ENCODE data around the gene DAB1. TPM values are rescaled to one million over a fixed set of nuclear protein-coding genes. Genes with fewer than 3 reads are reported as not detected.

DAB1 gene
- total RNA-seq, 2 donors from 2014 or later = 0.72 TPM; not detected in 1

DNA sequence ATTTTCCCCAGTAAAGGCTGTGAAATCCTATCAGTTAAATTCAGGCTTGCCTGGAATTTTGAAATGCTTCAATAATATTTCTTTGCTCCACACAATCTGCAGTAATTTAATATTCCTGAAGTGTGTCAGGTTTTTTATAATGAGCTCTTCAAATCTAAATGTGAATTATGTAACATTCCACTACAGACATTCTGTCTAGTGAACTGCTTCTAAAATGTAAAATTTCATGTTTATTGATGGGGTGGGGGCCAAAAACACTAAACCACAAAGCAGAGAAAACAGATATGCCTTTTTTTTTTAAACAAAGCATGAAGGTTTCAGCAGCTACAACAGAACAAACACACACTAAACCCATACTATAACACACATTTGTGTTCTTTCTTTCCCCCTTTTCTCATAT, 129.7 kb downstream of the DAB1 start:
- no peaks in the 10 kb centered on the region for H3K27me3 Mint-ChIP-seq (ENCODE audit: low read depth)
- H3K27ac Mint-ChIP-seq = no peak overlapping the region
- DNase-seq = no peak
- H3K4me1 Mint-ChIP-seq (ENCODE audit: low read depth) = no peaks in the 10 kb centered on the region
- ATAC-seq (replicated peaks in 1 of 2) = no peak
- H3K4me3 Mint-ChIP-seq = no peak overlapping the region
- H3K9me3 Mint-ChIP-seq = peaks cover 0 to 1% of the 10 kb centered on the region in 2 donors
- no peaks in the 10 kb centered on the region for H3K36me3 Mint-ChIP-seq (ENCODE audit: insufficient read depth in 2 of 2)

DNA sequence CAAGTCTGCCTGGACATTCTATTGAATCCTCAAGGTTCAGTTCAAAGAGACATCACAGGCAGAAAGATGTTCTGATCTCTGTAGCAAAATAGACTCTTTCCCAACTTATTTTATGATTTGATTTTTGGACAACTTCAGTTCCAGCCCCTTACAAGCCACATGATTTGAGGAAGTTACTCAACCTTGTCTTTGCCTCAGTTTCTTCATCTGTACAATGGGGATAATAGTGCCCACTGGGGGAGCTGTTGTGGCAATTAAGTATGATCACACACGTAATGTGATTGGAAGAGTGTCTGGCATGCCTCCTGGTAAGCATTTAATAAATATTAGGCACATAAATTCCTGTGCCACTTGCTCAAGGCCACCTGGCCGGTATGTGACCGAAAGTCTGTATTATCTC, 130.6 kb downstream of the DAB1 start:
- Mint-ChIP-seq H3K4me1 (ENCODE audit: low read depth) (no peaks in the 10 kb centered on the region), H3K27me3 (ENCODE audit: low read depth) (peaks cover 6% of the 10 kb centered on the region), H3K27ac (no peak overlapping the region), H3K36me3 (ENCODE audit: insufficient read depth in 2 of 2) (peaks cover 0 to 3% of the 10 kb centered on the region in 2 donors), H3K9me3 (peaks cover 0 to 1% of the 10 kb centered on the region in 2 donors), H3K4me3 (no peak overlapping the region)
- DNase-seq (no peak), ATAC-seq (replicated peaks in 1 of 2) (no peak)

DNA sequence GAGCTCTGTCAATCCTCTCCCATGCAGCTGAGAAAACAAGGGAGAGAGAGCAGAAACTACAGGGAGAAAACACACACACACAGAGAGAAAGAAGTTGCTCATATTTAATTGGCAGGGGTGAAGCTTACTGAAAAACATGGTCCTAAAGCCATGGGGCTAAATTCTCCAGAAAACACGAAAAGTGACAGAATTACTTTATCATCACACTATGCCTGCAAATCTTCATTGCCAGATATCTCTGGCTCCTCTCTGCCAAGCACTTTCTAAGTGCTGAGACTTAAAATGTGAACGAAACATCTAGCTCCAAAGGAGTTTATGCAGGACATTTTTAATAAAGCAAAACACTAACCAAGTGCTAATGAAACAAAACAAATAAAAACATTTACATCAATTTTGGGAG, 134.1 kb downstream of the DAB1 start:
- no peak for DNase-seq
- Mint-ChIP-seq H3K27me3 (ENCODE audit: low read depth) (peaks cover 10% of the 10 kb centered on the region), H3K4me1 (ENCODE audit: low read depth) (no peaks in the 10 kb centered on the region), H3K27ac (no peak overlapping the region), H3K4me3 (no peak overlapping the region), H3K9me3 (peaks cover 0 to 1% of the 10 kb centered on the region in 2 donors), H3K36me3 (ENCODE audit: insufficient read depth in 2 of 2) (peaks cover 0 to 3% of the 10 kb centered on the region in 2 donors)
- no peak for ATAC-seq (replicated peaks in 1 of 2)

DNA sequence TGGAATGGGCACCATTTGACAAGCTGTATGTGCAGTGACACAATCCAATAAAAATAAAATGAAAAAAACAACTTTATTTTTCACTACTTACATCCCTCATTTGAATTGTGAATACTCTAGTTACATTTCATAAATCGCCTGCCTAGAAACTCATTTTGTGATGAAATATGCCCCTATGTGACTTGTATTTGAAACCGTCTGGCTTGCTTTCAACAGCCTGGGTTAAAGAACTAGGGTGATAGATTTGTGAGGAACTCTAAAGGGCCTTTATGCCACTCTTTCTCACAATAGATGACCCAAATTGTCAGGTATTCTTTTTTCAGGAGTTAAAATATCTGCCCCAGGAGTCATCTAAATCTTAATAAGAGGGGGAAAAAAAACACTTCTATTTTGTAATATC, 137.9 kb downstream of the DAB1 start:
- no peak for ATAC-seq (replicated peaks in 1 of 2)
- H3K36me3 Mint-ChIP-seq (ENCODE audit: insufficient read depth in 2 of 2) = peaks cover 0 to 3% of the 10 kb centered on the region in 2 donors
- no peaks in the 10 kb centered on the region for H3K9me3 Mint-ChIP-seq
- no peaks in the 10 kb centered on the region for H3K4me1 Mint-ChIP-seq (ENCODE audit: low read depth)
- H3K27me3 Mint-ChIP-seq (ENCODE audit: low read depth) = peaks cover 10% of the 10 kb centered on the region
- no peak for DNase-seq
- H3K27ac Mint-ChIP-seq = no peak overlapping the region
- H3K4me3 Mint-ChIP-seq = no peak overlapping the region

DNA sequence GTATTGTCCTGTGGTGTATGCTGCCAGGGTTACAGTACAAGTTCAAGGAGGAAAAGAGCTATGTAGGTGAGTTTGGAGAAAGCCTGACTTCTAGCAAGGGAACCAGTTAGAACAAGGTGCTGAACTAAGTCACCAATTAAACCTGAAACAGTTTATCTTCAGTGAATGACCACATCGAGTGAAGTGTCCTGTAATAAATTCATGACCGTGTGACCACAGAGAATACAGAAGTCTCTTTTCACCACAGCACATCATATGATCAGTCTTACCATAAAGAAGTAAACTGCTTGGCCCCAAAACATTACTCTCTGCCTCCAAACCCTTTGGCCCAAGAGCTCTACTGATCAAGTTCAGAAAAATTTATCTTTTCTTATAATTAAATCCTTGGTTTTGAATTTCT, 141.4 kb downstream of the DAB1 start:
- Mint-ChIP-seq H3K4me1 (ENCODE audit: low read depth) (no peaks in the 10 kb centered on the region), H3K27me3 (ENCODE audit: low read depth) (no peaks in the 10 kb centered on the region)

DNA sequence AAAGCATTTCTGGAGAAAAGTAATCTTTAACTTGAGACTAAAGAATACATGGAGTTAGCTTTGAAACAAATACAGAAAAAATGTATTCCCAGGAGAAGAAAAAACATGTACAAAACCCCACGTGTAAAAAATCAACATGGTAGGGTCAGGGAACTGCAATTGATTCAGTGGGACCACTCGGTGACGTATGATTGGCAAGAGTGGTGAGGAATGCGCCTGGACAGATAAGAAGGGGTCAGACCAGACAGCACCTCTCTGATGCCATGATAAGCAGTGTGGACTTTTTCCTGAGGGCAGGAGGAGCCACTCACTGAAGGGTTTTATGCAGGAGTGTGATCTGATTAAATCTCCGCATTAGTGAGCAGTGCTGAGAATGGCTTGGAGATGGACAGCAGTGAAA, 142.5 kb downstream of the DAB1 start:
- DNase-seq (no peak), ATAC-seq (replicated peaks in 1 of 2) (no peak)
- Mint-ChIP-seq H3K27ac (no peak overlapping the region), H3K4me1 (ENCODE audit: low read depth) (no peaks in the 10 kb centered on the region), H3K9me3 (no peaks in the 10 kb centered on the region), H3K4me3 (no peak overlapping the region), H3K27me3 (ENCODE audit: low read depth) (no peaks in the 10 kb centered on the region), H3K36me3 (ENCODE audit: insufficient read depth in 2 of 2) (no peaks in the 10 kb centered on the region)

More for the DNA sequence above, 141.4 kb downstream of the DAB1 start:
- ATAC-seq (replicated peaks in 1 of 2) (no peak), DNase-seq (no peak)
- Mint-ChIP-seq H3K9me3 (no peaks in the 10 kb centered on the region), H3K36me3 (ENCODE audit: insufficient read depth in 2 of 2) (no peaks in the 10 kb centered on the region), H3K4me3 (no peak overlapping the region), H3K27ac (no peak overlapping the region)

DNA sequence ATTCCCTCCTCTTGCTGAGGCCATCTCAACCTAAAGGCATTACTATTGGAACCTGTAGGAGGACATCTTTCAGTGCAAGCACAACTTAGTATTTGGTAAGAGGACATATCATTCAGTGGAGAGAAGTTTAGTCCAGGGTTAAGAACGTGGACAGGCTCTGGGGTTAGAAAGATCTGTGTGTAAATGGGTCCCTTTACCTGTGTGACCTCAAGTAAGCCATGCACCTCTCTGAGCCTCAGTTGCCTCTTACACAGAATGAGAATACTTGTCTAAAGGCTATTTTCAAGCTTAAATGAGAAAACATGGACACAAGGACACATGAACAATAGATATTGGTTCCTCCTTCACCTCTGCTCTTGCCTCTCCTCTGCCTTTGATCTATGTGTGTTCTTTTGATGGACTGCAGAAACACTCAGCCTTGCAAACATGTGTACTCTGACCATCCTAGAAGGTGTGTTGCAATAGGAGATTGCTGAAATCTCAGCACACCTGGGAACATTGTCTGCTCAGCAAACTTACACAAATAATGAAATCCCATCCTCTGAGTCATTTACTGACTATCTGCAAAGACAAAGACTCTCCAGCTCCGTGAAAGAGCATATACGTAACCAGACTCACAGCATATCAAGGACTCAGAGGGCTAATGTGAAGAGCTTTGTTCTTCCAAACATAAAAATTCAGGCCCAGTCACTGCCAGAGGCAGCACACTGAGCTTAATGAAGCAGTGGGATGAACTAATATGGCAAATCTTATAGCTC, 143.8 kb downstream of the DAB1 start:
- no peaks in the 10 kb centered on the region for H3K9me3 Mint-ChIP-seq
- no peak overlapping the region for H3K4me3 Mint-ChIP-seq
- peaks cover 7% of the 10 kb centered on the region for H3K27me3 Mint-ChIP-seq (ENCODE audit: low read depth)
- H3K27ac Mint-ChIP-seq = no peak overlapping the region
- H3K36me3 Mint-ChIP-seq (ENCODE audit: insufficient read depth in 2 of 2) = no peaks in the 10 kb centered on the region
- ATAC-seq (replicated peaks in 1 of 2) (no peak), DNase-seq (no peak)
- no peaks in the 10 kb centered on the region for H3K4me1 Mint-ChIP-seq (ENCODE audit: low read depth)

DNA sequence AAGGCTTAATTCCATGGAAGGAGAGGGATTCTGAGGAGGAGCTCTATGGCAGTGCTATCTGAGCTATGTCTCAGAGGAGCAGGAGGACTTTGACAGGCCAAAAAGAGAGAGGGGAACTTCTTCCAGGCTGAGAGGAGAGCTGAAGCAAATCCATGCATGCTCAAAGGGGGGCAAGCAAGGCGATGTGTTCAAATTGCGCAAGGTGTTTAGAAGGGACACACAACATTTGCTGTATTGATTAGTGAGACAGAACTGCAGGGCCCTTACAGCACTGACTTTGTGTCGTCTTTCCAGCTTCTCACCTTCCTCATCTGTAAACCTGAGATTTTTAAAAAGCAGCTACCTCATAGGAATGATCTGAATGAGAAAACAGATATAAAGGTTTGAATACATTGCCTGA, 145.3 kb downstream of the DAB1 start:
- no peaks in the 10 kb centered on the region for H3K36me3 Mint-ChIP-seq (ENCODE audit: insufficient read depth in 2 of 2)
- peaks cover 7% of the 10 kb centered on the region for H3K27me3 Mint-ChIP-seq (ENCODE audit: low read depth)
- no peaks in the 10 kb centered on the region for H3K4me1 Mint-ChIP-seq (ENCODE audit: low read depth)
- H3K4me3 Mint-ChIP-seq = no peak overlapping the region
- no peak overlapping the region for H3K27ac Mint-ChIP-seq
- ATAC-seq (replicated peaks in 1 of 2) (no peak), DNase-seq (no peak)
- no peaks in the 10 kb centered on the region for H3K9me3 Mint-ChIP-seq

DNA sequence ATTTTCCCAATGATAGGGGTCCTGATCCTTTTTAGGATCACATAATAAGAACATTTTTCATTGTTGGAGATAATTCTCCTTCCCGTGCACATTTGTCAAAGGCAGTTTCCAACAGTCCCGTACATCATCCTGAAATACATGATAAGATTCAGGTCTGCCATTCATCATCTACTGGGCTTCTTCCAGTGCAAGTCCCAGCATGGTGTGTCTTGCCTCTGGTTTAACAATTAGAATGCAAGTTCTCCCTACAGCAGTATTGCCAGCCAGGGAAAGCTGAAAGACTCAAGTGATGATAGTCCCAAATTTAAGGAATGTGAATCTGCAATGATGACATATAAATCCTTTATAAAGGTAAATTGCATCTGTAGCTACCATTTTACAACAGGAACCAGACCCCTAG, 146.2 kb downstream of the DAB1 start:
- Mint-ChIP-seq H3K9me3 (no peaks in the 10 kb centered on the region), H3K4me3 (no peak overlapping the region), H3K27me3 (ENCODE audit: low read depth) (peaks cover 7% of the 10 kb centered on the region), H3K27ac (no peak overlapping the region), H3K4me1 (ENCODE audit: low read depth) (no peaks in the 10 kb centered on the region), H3K36me3 (ENCODE audit: insufficient read depth in 2 of 2) (no peaks in the 10 kb centered on the region)
- ATAC-seq (replicated peaks in 1 of 2) (no peak), DNase-seq (no peak)

DNA sequence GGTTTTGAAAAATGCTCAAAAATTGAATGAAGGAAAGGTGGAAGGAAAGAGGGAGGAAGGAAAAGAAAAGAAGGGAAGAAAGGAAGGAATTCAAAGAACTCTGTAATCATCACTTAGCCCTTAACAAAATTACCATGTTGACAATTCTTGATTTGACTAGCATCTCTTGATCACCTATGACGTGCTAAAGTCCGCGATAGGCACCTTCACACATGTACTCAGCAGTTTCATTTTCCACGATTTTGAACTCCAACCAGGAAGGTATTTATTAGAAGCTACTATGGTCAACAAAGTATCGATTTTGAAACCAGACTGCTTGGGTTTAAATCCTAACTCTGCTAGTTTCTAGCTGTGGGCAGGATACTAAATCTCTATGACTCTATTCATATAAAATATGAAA, 146.9 kb downstream of the DAB1 start:
- Mint-ChIP-seq H3K27ac (no peak overlapping the region), H3K9me3 (no peaks in the 10 kb centered on the region), H3K27me3 (ENCODE audit: low read depth) (peaks cover 7% of the 10 kb centered on the region), H3K4me1 (ENCODE audit: low read depth) (no peaks in the 10 kb centered on the region), H3K4me3 (no peak overlapping the region), H3K36me3 (ENCODE audit: insufficient read depth in 2 of 2) (no peaks in the 10 kb centered on the region)
- no peak for ATAC-seq (replicated peaks in 1 of 2)
- DNase-seq = no peak

DNA sequence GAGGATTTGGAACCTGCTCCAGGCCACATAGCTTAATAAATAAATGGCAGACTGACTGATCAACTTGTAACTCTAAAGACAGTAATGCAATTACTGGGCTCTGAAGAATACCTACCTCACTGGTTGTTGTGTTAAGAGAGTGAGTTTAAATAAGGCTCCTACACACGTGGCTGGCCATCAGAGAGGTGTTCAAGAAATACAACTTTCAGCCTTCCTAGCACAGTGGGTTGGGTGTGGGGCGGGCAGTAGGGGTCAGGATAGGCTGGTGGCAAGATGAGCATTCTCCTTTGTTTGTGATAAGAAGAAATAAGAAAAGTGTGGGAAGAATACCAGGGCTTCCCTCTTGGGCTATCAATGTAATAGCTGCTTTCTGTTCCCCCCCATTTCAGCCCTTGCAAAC, 151.3 kb downstream of the DAB1 start:
- no peak overlapping the region for H3K4me3 Mint-ChIP-seq

DNA sequence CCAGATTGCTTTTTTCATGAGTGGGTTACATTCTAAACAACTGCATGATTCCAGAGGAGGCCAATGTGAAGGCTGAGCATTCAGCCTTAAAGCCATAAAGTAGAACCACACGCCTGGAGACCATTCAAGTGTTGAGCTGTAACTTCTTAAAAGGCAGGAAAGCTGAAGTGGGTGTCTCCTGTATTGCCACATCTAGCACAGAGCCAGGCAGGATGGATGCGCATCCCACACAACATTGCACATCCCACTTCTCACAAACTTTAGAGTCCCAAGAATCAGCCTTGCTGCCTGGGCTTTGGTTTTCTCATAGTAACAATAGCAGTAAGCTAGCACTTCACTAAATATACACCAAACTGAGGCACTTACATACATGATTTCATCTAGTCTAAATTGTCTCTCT, 151.7 kb downstream of the DAB1 start:
- no peaks in the 10 kb centered on the region for H3K4me1 Mint-ChIP-seq (ENCODE audit: low read depth)
- ATAC-seq (replicated peaks in 1 of 2) = no peak
- H3K27ac Mint-ChIP-seq = no peak overlapping the region
- H3K36me3 Mint-ChIP-seq (ENCODE audit: insufficient read depth in 2 of 2) = no peaks in the 10 kb centered on the region
- peaks cover 7% of the 10 kb centered on the region for H3K27me3 Mint-ChIP-seq (ENCODE audit: low read depth)
- H3K4me3 Mint-ChIP-seq = no peak overlapping the region
- DNase-seq = no peak
- H3K9me3 Mint-ChIP-seq = no peaks in the 10 kb centered on the region

More for the DNA sequence above, 151.3 kb downstream of the DAB1 start:
- Mint-ChIP-seq H3K36me3 (ENCODE audit: insufficient read depth in 2 of 2) (no peaks in the 10 kb centered on the region), H3K27me3 (ENCODE audit: low read depth) (peaks cover 7% of the 10 kb centered on the region), H3K27ac (no peak overlapping the region), H3K9me3 (no peaks in the 10 kb centered on the region), H3K4me1 (ENCODE audit: low read depth) (no peaks in the 10 kb centered on the region)
- DNase-seq = no peak
- no peak for ATAC-seq (replicated peaks in 1 of 2)

DNA sequence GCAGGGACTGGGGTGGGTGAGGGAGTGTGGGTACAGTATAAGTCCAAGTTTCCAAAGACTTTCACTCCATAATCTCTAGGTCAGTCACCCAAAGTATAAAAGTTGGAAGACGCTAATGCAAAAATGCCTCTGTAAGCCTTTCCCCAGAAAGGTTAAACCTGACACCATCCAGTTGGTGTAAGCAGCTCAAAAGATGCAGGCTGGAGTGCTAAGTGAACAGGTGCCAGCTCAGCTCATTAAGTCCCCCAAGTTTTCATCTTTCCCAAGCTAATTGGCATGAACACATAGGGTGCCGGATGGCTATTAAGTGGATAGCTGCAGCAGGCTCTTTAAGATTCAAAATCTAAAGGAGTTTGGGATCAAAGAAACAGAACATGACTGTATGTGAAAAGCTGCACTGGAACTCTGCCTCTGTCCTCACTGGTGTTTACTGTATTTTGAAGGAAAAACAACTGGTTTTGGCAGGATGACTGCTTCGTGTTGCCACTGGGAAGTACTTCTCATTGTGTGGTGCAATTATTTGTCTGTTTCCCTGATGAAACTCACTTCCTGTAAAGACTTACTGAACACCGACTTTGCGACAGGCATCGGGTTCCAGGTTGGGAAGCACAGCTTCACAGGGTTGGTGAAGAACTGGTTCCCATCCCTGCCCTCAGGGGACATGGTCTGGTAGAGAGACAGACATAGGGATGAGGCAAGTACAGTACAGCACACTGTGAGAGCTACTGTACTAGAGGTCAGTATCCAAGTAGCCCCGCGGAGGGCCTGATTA, 152.7 kb downstream of the DAB1 start:
- ATAC-seq (replicated peaks in 1 of 2) (no peak), DNase-seq (no peak)
- no peak overlapping the region for H3K4me3 Mint-ChIP-seq
- no peaks in the 10 kb centered on the region for H3K4me1 Mint-ChIP-seq (ENCODE audit: low read depth)
- no peaks in the 10 kb centered on the region for H3K36me3 Mint-ChIP-seq (ENCODE audit: insufficient read depth in 2 of 2)
- H3K9me3 Mint-ChIP-seq = no peaks in the 10 kb centered on the region
- H3K27ac Mint-ChIP-seq = no peak overlapping the region
- H3K27me3 Mint-ChIP-seq (ENCODE audit: low read depth) = peaks cover 7% of the 10 kb centered on the region

All from activated T-cell treated with anti-CD3 and anti-CD28 coated beads, Interleukin-2, amount 50 U/mL, for 72 hours (primary cell).